ENCODE results near the gene CRMP1. TPM values are rescaled to one million over a fixed set of nuclear protein-coding genes. Genes with fewer than 3 reads are reported as not detected.

Gene CRMP1
- total RNA-seq, 1 experiment from 2014 or later = 77.5 TPM

GRCh38 chr4:5782829-5783476 is 109.9 kb downstream of the CRMP1 start:
- POLR2A ChIA-PET (ENCODE audit: low non-redundant PET) = no interaction called here
- Histone ChIP-seq H3K27me3 (replicated peaks; ENCODE audit: insufficient read depth, low read depth, low read length, poor library complexity) (no peaks in the 10 kb centered on the region), H3K36me3 (ENCODE audit: insufficient read depth, low read length, poor library complexity, severe bottlenecking) (peaks cover 6% of the 10 kb centered on the region), H3K27ac (ENCODE audit: low read depth, low read length, poor library complexity, severe bottlenecking) (no peak overlapping the region), H3K9me3 (ENCODE audit: low read depth, low read length, poor library complexity, severe bottlenecking) (no peaks in the 10 kb centered on the region), H3K4me1 (ENCODE audit: insufficient read depth, low read length, poor library complexity, severe bottlenecking) (no peaks in the 10 kb centered on the region), H3K4me3 (ENCODE audit: low read depth, low read length, poor library complexity, severe bottlenecking) (no peak overlapping the region)
- BruUV-seq (replicated peaks) = no TSS peak
- intact Hi-C loops (cut with micrococcal nuclease; ENCODE audit: unreplicated experiment) = no loop called here
- no peak for TF ChIP-seq EZH2 (IDR thresholded peaks at IDR 0.05; ENCODE audit: borderline replicate concordance, low read depth, low read length, poor library complexity, severe bottlenecking)
- no peak for TF ChIP-seq CTCF (conservative IDR thresholded peaks at IDR 0.05; ENCODE audit: low read depth, low read length)
- CTCF ChIA-PET = no interaction called here
- DNase-seq (ENCODE audit: low spot score) = no peak

GRCh38 chr4:5781691-5782090 is 111.2 kb downstream of the CRMP1 start:
- ChIA-PET POLR2A (ENCODE audit: low non-redundant PET) (no interaction called here), CTCF (no interaction called here)
- Histone ChIP-seq H3K27ac (ENCODE audit: low read depth, low read length, poor library complexity, severe bottlenecking) (no peak overlapping the region), H3K27me3 (replicated peaks; ENCODE audit: insufficient read depth, low read depth, low read length, poor library complexity) (no peaks in the 10 kb centered on the region), H3K4me3 (ENCODE audit: low read depth, low read length, poor library complexity, severe bottlenecking) (no peak overlapping the region), H3K36me3 (ENCODE audit: insufficient read depth, low read length, poor library complexity, severe bottlenecking) (peaks cover 6% of the 10 kb centered on the region), H3K4me1 (ENCODE audit: insufficient read depth, low read length, poor library complexity, severe bottlenecking) (no peaks in the 10 kb centered on the region), H3K9me3 (ENCODE audit: low read depth, low read length, poor library complexity, severe bottlenecking) (peaks cover 7% of the 10 kb centered on the region)
- intact Hi-C loops (cut with micrococcal nuclease; ENCODE audit: unreplicated experiment) = no loop called here
- TF ChIP-seq EZH2 (IDR thresholded peaks at IDR 0.05; ENCODE audit: borderline replicate concordance, low read depth, low read length, poor library complexity, severe bottlenecking) (no peak), CTCF (conservative IDR thresholded peaks at IDR 0.05; ENCODE audit: low read depth, low read length) (no peak)
- no TSS peak for BruUV-seq (replicated peaks)
- no peak for DNase-seq (ENCODE audit: low spot score)

GRCh38 chr4:5780831-5781480 is 111.9 kb downstream of the CRMP1 start:
- no peak for DNase-seq (ENCODE audit: low spot score)
- ChIA-PET POLR2A (ENCODE audit: low non-redundant PET) (no interaction called here), CTCF (no interaction called here)
- intact Hi-C loops (cut with micrococcal nuclease; ENCODE audit: unreplicated experiment) = no loop called here
- no peak overlapping the region for H3K4me3 ChIP-seq (ENCODE audit: low read depth, low read length, poor library complexity, severe bottlenecking)
- H3K9me3 ChIP-seq (ENCODE audit: low read depth, low read length, poor library complexity, severe bottlenecking) = peaks cover 14% of the 10 kb centered on the region
- peaks cover 6% of the 10 kb centered on the region for H3K36me3 ChIP-seq (ENCODE audit: insufficient read depth, low read length, poor library complexity, severe bottlenecking)
- no peak overlapping the region for H3K27ac ChIP-seq (ENCODE audit: low read depth, low read length, poor library complexity, severe bottlenecking)
- no TSS peak for BruUV-seq (replicated peaks)
- H3K4me1 ChIP-seq (ENCODE audit: insufficient read depth, low read length, poor library complexity, severe bottlenecking) = no peaks in the 10 kb centered on the region
- no peaks in the 10 kb centered on the region for H3K27me3 ChIP-seq (replicated peaks; ENCODE audit: insufficient read depth, low read depth, low read length, poor library complexity)
- TF ChIP-seq EZH2 (IDR thresholded peaks at IDR 0.05; ENCODE audit: borderline replicate concordance, low read depth, low read length, poor library complexity, severe bottlenecking) (no peak), CTCF (conservative IDR thresholded peaks at IDR 0.05; ENCODE audit: low read depth, low read length) (no peak)

All from A673 (cell line).